ENCODE results near the gene PLA2G15.

Gene PLA2G15

DNA sequence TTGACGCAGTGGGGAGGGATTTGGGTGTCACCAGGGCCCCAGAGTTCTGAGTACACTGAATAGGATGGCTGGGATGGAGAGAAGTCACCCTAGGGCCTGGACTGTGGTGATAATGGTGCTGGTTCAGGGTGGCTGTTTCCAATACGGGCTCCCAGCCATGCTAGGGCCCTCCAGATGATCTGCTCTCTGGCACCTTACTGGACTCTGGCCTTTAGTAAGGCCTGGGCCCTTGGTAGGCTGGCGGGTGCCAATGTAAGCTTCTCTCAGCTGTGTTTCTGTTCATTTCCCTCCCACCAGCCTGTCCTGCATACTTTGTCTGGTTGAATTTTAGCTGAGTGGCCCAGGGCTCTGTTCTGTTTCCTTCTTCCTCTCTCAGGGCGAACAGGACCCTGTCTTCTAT lies 2.8 kb downstream of the PLA2G15 start:
- H3K4me2 ChIP-seq: peak overlapping the region; percentile 100

GRCh38 chr16:68249371-68249770 lies 4.2 kb downstream of the PLA2G15 start:
- no peak overlapping the region for H3K4me3 ChIP-seq
- H3K27me3 ChIP-seq: no peaks in the 10 kb centered on the region
- H3K36me3 ChIP-seq: peaks cover 45% of the 10 kb centered on the region
- no peak overlapping the region for H3K9ac ChIP-seq
- no peak for TF ChIP-seq Cebpa-rat (IDR thresholded peaks at IDR 0.05)
- peaks cover 90% of the 10 kb centered on the region for H3K4me1 ChIP-seq
- no peaks in the 10 kb centered on the region for H3K9me3 ChIP-seq
- H3K4me2 ChIP-seq: no peak overlapping the region
- H3K27ac ChIP-seq: peak overlapping the region; percentile 59; the same call in 1 of the 2 replicates
- peaks cover 12% of the 10 kb centered on the region for H4K20me1 ChIP-seq

More for the DNA sequence above, 2.8 kb downstream of the PLA2G15 start:
- H3K9ac ChIP-seq: peak overlapping the region; percentile 76; the same call in 1 of the 2 replicates
- H3K4me3 ChIP-seq: no peak overlapping the region; the same call in 1 of the 2 replicates
- TF ChIP-seq Cebpa-rat (IDR thresholded peaks at IDR 0.05): no peak
- H3K9me3 ChIP-seq: no peaks in the 10 kb centered on the region
- no peaks in the 10 kb centered on the region for H3K27me3 ChIP-seq
- H4K20me1 ChIP-seq: peaks cover 12% of the 10 kb centered on the region
- H3K36me3 ChIP-seq: peaks cover 30% of the 10 kb centered on the region
- peaks cover 82% of the 10 kb centered on the region for H3K4me1 ChIP-seq
- H3K27ac ChIP-seq: peak overlapping the region; percentile 59

DNA sequence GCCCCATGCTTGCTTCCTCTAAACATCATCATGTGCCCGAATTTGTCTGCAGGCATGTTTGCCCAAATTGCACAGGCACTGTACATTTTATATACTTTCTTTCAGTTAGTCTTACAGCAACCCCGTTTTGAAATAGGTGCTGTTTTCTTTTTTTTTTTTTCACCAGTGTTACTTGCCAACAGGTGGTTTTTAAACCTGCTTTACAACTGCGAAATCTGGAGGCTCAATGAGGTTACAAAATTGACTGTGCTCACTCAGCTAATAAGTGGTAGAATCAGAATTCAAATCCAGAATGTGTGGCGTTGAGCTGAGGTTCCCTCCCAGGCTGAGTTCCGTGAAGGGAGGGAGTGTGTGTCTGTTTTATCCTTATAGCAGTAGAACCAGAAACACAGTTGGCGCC lies 5.8 kb downstream of the PLA2G15 start:
- no peaks in the 10 kb centered on the region for H3K27me3 ChIP-seq
- peak overlapping the region; percentile 69 for H3K9ac ChIP-seq
- H3K36me3 ChIP-seq: peaks cover 60% of the 10 kb centered on the region
- H3K4me3 ChIP-seq: no peak overlapping the region
- peak overlapping the region; percentile 74 for H3K4me2 ChIP-seq
- peak overlapping the region; percentile 99 for H3K27ac ChIP-seq
- TF ChIP-seq Cebpa-rat (IDR thresholded peaks at IDR 0.05): no peak
- peaks cover 98% of the 10 kb centered on the region for H3K4me1 ChIP-seq
- no peaks in the 10 kb centered on the region for H3K9me3 ChIP-seq
- peaks cover 6% of the 10 kb centered on the region for H4K20me1 ChIP-seq

DNA sequence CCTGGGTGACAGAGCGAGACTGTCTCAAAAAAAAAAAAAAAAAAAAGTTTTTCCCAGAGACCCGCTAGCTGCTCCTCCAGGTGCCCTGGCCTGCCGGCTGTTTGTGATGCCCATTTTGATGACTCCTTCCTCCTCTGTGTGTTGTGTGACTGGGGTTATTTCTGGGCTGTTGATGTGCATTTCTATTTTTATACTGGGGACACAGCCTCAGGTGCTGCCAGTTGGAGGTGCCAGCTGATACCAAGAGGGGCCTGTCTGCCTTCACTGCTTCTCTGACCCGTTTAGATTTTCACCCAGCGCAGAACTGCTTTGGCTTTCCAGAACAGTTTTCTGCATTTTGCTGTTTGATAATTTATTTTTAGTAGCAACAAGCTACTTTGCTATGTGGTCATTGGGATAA lies 6.7 kb downstream of the PLA2G15 start:
- Histone ChIP-seq H3K4me1 (peaks cover 98% of the 10 kb centered on the region), H3K27ac (peak overlapping the region; percentile 99), H3K36me3 (peaks cover 69% of the 10 kb centered on the region), H3K9ac (peak overlapping the region; percentile 69), H3K27me3 (no peaks in the 10 kb centered on the region), H3K9me3 (no peaks in the 10 kb centered on the region), H4K20me1 (no peaks in the 10 kb centered on the region), H3K4me2 (peak overlapping the region; percentile 74), H3K4me3 (no peak overlapping the region)
- no peak for TF ChIP-seq Cebpa-rat (IDR thresholded peaks at IDR 0.05)

GRCh38 chr16:68252383-68252782 lies 7.2 kb downstream of the PLA2G15 start:
- H3K4me3 ChIP-seq: no peak overlapping the region
- H4K20me1 ChIP-seq: no peaks in the 10 kb centered on the region
- TF ChIP-seq Cebpa-rat (IDR thresholded peaks at IDR 0.05): no peak
- peak overlapping the region; percentile 99 for H3K27ac ChIP-seq
- H3K9ac ChIP-seq: peak overlapping the region; percentile 69
- H3K9me3 ChIP-seq: no peaks in the 10 kb centered on the region
- peak overlapping the region; percentile 74 for H3K4me2 ChIP-seq
- no peaks in the 10 kb centered on the region for H3K27me3 ChIP-seq
- H3K4me1 ChIP-seq: peaks cover 98% of the 10 kb centered on the region
- H3K36me3 ChIP-seq: peaks cover 69% of the 10 kb centered on the region

DNA sequence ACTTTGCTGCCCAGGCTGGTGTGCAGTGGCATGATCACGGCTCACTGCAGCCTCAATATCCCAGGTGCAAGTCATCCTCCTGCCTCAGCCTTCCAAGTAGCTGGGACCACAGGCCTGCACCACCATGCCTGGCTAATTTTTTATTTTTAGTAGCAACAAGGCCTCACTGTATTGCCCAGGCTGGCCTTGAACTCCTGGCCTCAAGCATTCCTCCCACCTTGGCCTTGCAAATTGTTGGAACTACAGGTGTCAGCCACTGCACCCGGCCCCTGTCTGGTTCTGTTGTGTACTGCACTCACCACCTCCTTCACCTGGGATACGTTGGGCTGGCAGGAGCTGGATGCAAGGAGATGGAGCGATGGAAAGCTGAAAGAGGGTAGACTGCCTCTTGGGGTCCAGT lies 8.5 kb downstream of the PLA2G15 start:
- peaks cover 64% of the 10 kb centered on the region for H3K36me3 ChIP-seq
- H3K4me3 ChIP-seq: no peak overlapping the region
- no peak for TF ChIP-seq Cebpa-rat (IDR thresholded peaks at IDR 0.05)
- no peak overlapping the region for H3K9ac ChIP-seq
- H3K4me2 ChIP-seq: peak overlapping the region; percentile 74
- peaks cover 98% of the 10 kb centered on the region for H3K4me1 ChIP-seq
- no peaks in the 10 kb centered on the region for H3K27me3 ChIP-seq
- no peaks in the 10 kb centered on the region for H3K9me3 ChIP-seq
- H4K20me1 ChIP-seq: no peaks in the 10 kb centered on the region
- peak overlapping the region; percentile 99 for H3K27ac ChIP-seq

- H4K20me1 ChIP-seq: no peaks in the 10 kb centered on the region
- H3K27ac ChIP-seq: peak overlapping the region; percentile 99
- TF ChIP-seq Cebpa-rat (IDR thresholded peaks at IDR 0.05): no peak
- H3K4me3 ChIP-seq: no peak overlapping the region
- H3K9ac ChIP-seq: peak overlapping the region; percentile 45
- H3K4me1 ChIP-seq: peaks cover 99% of the 10 kb centered on the region
- H3K4me2 ChIP-seq: peak overlapping the region; percentile 95; the same call in 1 of the 2 replicates
- peaks cover 68% of the 10 kb centered on the region for H3K36me3 ChIP-seq
- H3K27me3 ChIP-seq: no peaks in the 10 kb centered on the region
- no peaks in the 10 kb centered on the region for H3K9me3 ChIP-seq
Observed at GRCh38 chr16:68255712-68256111, 10.5 kb downstream of the PLA2G15 start.

- Histone ChIP-seq H3K4me3 (peak overlapping the region; percentile 48; the same call in 1 of the 2 replicates), H3K4me1 (peaks cover 96% of the 10 kb centered on the region), H3K27ac (peak overlapping the region; percentile 99), H3K9ac (peak overlapping the region; percentile 88), H3K27me3 (no peaks in the 10 kb centered on the region), H3K4me2 (peak overlapping the region; percentile 95), H3K9me3 (no peaks in the 10 kb centered on the region), H3K36me3 (peaks cover 70% of the 10 kb centered on the region), H4K20me1 (no peaks in the 10 kb centered on the region)
- peak; percentile 84 for TF ChIP-seq Cebpa-rat (IDR thresholded peaks at IDR 0.05)
Observed at GRCh38 chr16:68257251-68257905, 12.2 kb downstream of the PLA2G15 start.

GRCh38 chr16:68257906-68258800 lies 13.0 kb downstream of the PLA2G15 start:
- Histone ChIP-seq H3K27me3 (no peaks in the 10 kb centered on the region), H3K36me3 (peaks cover 62% of the 10 kb centered on the region), H3K9me3 (no peaks in the 10 kb centered on the region), H3K4me2 (peak overlapping the region; percentile 95), H3K4me3 (peak overlapping the region; percentile 48; the same call in 1 of the 2 replicates), H3K4me1 (peaks cover 94% of the 10 kb centered on the region), H3K27ac (peak overlapping the region; percentile 99), H3K9ac (peak overlapping the region; percentile 88), H4K20me1 (no peaks in the 10 kb centered on the region)
- no peak for TF ChIP-seq Cebpa-rat (IDR thresholded peaks at IDR 0.05)

All from BLaER1 (cell line).